IPS-18a (cell line): ENCODE data around the gene ATP1A4.
A peak's percentile ranks its signal among the peaks of the same experiment; 100 is the strongest.

ENCODE experiments used
- H3K27ac ChIP-seq: one replicate; pipeline ENCODE4 v1.5.1; 2013; ENCODE audit warnings: low read length
- H3K27me3 ChIP-seq: one replicate; pipeline ENCODE4 v1.6.1; 2013; ENCODE audit warnings: mild to moderate bottlenecking, low read length; ENCODE audit not compliant: control insufficient read depth, insufficient read depth
- H3K36me3 ChIP-seq: one replicate; pipeline ENCODE4 v1.6.1; 2013; ENCODE audit warnings: low read depth, low read length; ENCODE audit not compliant: control insufficient read depth
- H3K4me1 ChIP-seq: one replicate; pipeline ENCODE4 v1.6.1; 2013; ENCODE audit warnings: low read depth, low read length; ENCODE audit not compliant: control insufficient read depth
- H3K4me3 ChIP-seq: one replicate; pipeline ENCODE4 v1.5.1; 2013; ENCODE audit warnings: low read length
- H3K9ac ChIP-seq: one replicate; pipeline ENCODE4 v1.6.1; 2013; ENCODE audit warnings: mild to moderate bottlenecking, low read length, moderate library complexity
- H3K9me3 ChIP-seq: one replicate; pipeline ENCODE4 v1.6.1; 2013; ENCODE audit warnings: low read depth, low read length; ENCODE audit not compliant: control insufficient read depth

Gene ATP1A4

GRCh38 chr1:160210561-160210960 lies 59.2 kb downstream of the ATP1A4 start:
- Histone ChIP-seq H3K4me3 (no peak overlapping the region), H3K27ac (no peak overlapping the region), H3K9ac (no peak overlapping the region), H3K4me1 (peaks cover 51% of the 10 kb centered on the region), H3K27me3 (no peaks in the 10 kb centered on the region), H3K9me3 (no peaks in the 10 kb centered on the region), H3K36me3 (peaks cover 62% of the 10 kb centered on the region)

- peak overlapping the region; percentile 52 for H3K27ac ChIP-seq
- peaks cover 46% of the 10 kb centered on the region for H3K4me1 ChIP-seq
- H3K4me3 ChIP-seq, result no peak overlapping the region
- H3K27me3 ChIP-seq, result no peaks in the 10 kb centered on the region
- H3K9me3 ChIP-seq, result no peaks in the 10 kb centered on the region
- H3K36me3 ChIP-seq, result peaks cover 68% of the 10 kb centered on the region
- no peak overlapping the region for H3K9ac ChIP-seq
Measured at GRCh38 chr1:160211046-160211790, 59.8 kb downstream of the ATP1A4 start.

GRCh38 chr1:160214481-160215140 lies 63.2 kb downstream of the ATP1A4 start:
- Histone ChIP-seq H3K27me3 (no peaks in the 10 kb centered on the region), H3K4me1 (peaks cover 14% of the 10 kb centered on the region), H3K36me3 (peaks cover 87% of the 10 kb centered on the region), H3K9ac (no peak overlapping the region), H3K9me3 (no peaks in the 10 kb centered on the region), H3K27ac (no peak overlapping the region), H3K4me3 (no peak overlapping the region)

- Histone ChIP-seq H3K9ac (no peak overlapping the region), H3K27ac (no peak overlapping the region), H3K9me3 (no peaks in the 10 kb centered on the region)
Measured at GRCh38 chr1:160216301-160216700, 64.9 kb downstream of the ATP1A4 start.

GRCh38 chr1:160217481-160218051 lies 66.2 kb downstream of the ATP1A4 start:
- Histone ChIP-seq H3K9me3 (no peaks in the 10 kb centered on the region), H3K27me3 (no peaks in the 10 kb centered on the region), H3K4me1 (peaks cover 5% of the 10 kb centered on the region), H3K9ac (no peak overlapping the region), H3K4me3 (no peak overlapping the region), H3K27ac (no peak overlapping the region), H3K36me3 (peaks cover 97% of the 10 kb centered on the region)

More at GRCh38 chr1:160216301-160216700, 64.9 kb downstream of the ATP1A4 start:
- Histone ChIP-seq H3K27me3 (no peaks in the 10 kb centered on the region), H3K36me3 (peaks cover 97% of the 10 kb centered on the region), H3K4me1 (peaks cover 5% of the 10 kb centered on the region), H3K4me3 (no peak overlapping the region)

GRCh38 chr1:160219062-160219929 lies 67.9 kb downstream of the ATP1A4 start:
- Histone ChIP-seq H3K9me3 (no peaks in the 10 kb centered on the region), H3K9ac (no peak overlapping the region), H3K4me1 (peaks cover 5% of the 10 kb centered on the region), H3K27ac (no peak overlapping the region), H3K36me3 (peaks cover 99% of the 10 kb centered on the region), H3K4me3 (no peak overlapping the region), H3K27me3 (no peaks in the 10 kb centered on the region)

GRCh38 chr1:160220301-160220700 lies 68.9 kb downstream of the ATP1A4 start:
- Histone ChIP-seq H3K9me3 (no peaks in the 10 kb centered on the region), H3K4me1 (peaks cover 5% of the 10 kb centered on the region), H3K9ac (no peak overlapping the region), H3K36me3 (peaks cover 99% of the 10 kb centered on the region), H3K4me3 (no peak overlapping the region), H3K27ac (no peak overlapping the region), H3K27me3 (no peaks in the 10 kb centered on the region)

- no peak overlapping the region for H3K4me3 ChIP-seq
Measured at GRCh38 chr1:160221089-160221488, 69.7 kb downstream of the ATP1A4 start.

GRCh38 chr1:160222546-160222945 lies 71.1 kb downstream of the ATP1A4 start:
- Histone ChIP-seq H3K4me1 (peaks cover 5% of the 10 kb centered on the region), H3K27me3 (no peaks in the 10 kb centered on the region), H3K27ac (no peak overlapping the region), H3K9me3 (no peaks in the 10 kb centered on the region), H3K36me3 (peaks cover 99% of the 10 kb centered on the region), H3K9ac (no peak overlapping the region), H3K4me3 (no peak overlapping the region)

More at GRCh38 chr1:160221089-160221488, 69.7 kb downstream of the ATP1A4 start:
- no peaks in the 10 kb centered on the region for H3K9me3 ChIP-seq
- no peaks in the 10 kb centered on the region for H3K27me3 ChIP-seq
- H3K4me1 ChIP-seq, result peaks cover 5% of the 10 kb centered on the region
- H3K27ac ChIP-seq, result no peak overlapping the region
- H3K36me3 ChIP-seq, result peaks cover 99% of the 10 kb centered on the region
- H3K9ac ChIP-seq, result no peak overlapping the region

GRCh38 chr1:160224606-160225005 lies 73.2 kb downstream of the ATP1A4 start:
- Histone ChIP-seq H3K27ac (no peak overlapping the region), H3K4me1 (peaks cover 5% of the 10 kb centered on the region), H3K9me3 (no peaks in the 10 kb centered on the region), H3K4me3 (no peak overlapping the region), H3K27me3 (no peaks in the 10 kb centered on the region), H3K36me3 (peaks cover 97% of the 10 kb centered on the region), H3K9ac (no peak overlapping the region)

GRCh38 chr1:160225345-160225744 lies 73.9 kb downstream of the ATP1A4 start:
- Histone ChIP-seq H3K4me3 (no peak overlapping the region), H3K9me3 (no peaks in the 10 kb centered on the region), H3K9ac (no peak overlapping the region), H3K4me1 (no peaks in the 10 kb centered on the region), H3K27me3 (no peaks in the 10 kb centered on the region), H3K27ac (no peak overlapping the region), H3K36me3 (peaks cover 96% of the 10 kb centered on the region)
